ENCODE results near the gene COMT. TPM values are rescaled to one million over a fixed set of nuclear protein-coding genes. Genes with fewer than 3 reads are reported as not detected.
A peak's percentile ranks its signal among the peaks of the same experiment; 100 is the strongest.

Gene COMT
- polyA plus RNA-seq, 1 donor, result 182 TPM

GRCh38 chr22:19970479-19971275 lies 29.1 kb downstream of the COMT start:
- Histone ChIP-seq H3K4me1 (ENCODE audit: control insufficient read depth, insufficient read depth, low read length) (peaks cover 32% of the 10 kb centered on the region), H3K27me3 (ENCODE audit: control insufficient read depth, insufficient read depth, low read length) (no peaks in the 10 kb centered on the region), H3K36me3 (ENCODE audit: control insufficient read depth, insufficient read depth, low read length) (peaks cover 61% of the 10 kb centered on the region), H3K9me3 (ENCODE audit: control insufficient read depth, low read depth, low read length) (peaks cover 7% of the 10 kb centered on the region), H3K27ac (ENCODE audit: low read length) (peak overlapping the region; percentile 54), H3K4me3 (ENCODE audit: low read length) (no peak overlapping the region)
- no CpG with 5 or more reads among the region's 25 CpGs for WGBS (ENCODE audit: insufficient coverage, low lambda C conversion rate)
- peak; percentile 77 to 82 for DNase-seq

GRCh38 chr22:19971276-19972124 lies 29.9 kb downstream of the COMT start:
- Histone ChIP-seq H3K4me3 (ENCODE audit: low read length) (no peak overlapping the region), H3K27ac (ENCODE audit: low read length) (peak overlapping the region; percentile 54), H3K4me1 (ENCODE audit: control insufficient read depth, insufficient read depth, low read length) (peaks cover 27% of the 10 kb centered on the region), H3K27me3 (ENCODE audit: control insufficient read depth, insufficient read depth, low read length) (no peaks in the 10 kb centered on the region), H3K9me3 (ENCODE audit: control insufficient read depth, low read depth, low read length) (peaks cover 7% of the 10 kb centered on the region), H3K36me3 (ENCODE audit: control insufficient read depth, insufficient read depth, low read length) (peaks cover 58% of the 10 kb centered on the region)
- peak in 1 of 2 donors; percentile 74 for DNase-seq
- WGBS (ENCODE audit: insufficient coverage, low lambda C conversion rate), result no CpG with 5 or more reads among the region's 28 CpGs

GRCh38 chr22:19972251-19972650 lies 30.7 kb downstream of the COMT start:
- Histone ChIP-seq H3K36me3 (ENCODE audit: control insufficient read depth, insufficient read depth, low read length) (peaks cover 51% of the 10 kb centered on the region), H3K4me1 (ENCODE audit: control insufficient read depth, insufficient read depth, low read length) (peaks cover 27% of the 10 kb centered on the region)
- WGBS (ENCODE audit: insufficient coverage, low lambda C conversion rate), result no CpG with 5 or more reads among the region's 9 CpGs

DNA sequence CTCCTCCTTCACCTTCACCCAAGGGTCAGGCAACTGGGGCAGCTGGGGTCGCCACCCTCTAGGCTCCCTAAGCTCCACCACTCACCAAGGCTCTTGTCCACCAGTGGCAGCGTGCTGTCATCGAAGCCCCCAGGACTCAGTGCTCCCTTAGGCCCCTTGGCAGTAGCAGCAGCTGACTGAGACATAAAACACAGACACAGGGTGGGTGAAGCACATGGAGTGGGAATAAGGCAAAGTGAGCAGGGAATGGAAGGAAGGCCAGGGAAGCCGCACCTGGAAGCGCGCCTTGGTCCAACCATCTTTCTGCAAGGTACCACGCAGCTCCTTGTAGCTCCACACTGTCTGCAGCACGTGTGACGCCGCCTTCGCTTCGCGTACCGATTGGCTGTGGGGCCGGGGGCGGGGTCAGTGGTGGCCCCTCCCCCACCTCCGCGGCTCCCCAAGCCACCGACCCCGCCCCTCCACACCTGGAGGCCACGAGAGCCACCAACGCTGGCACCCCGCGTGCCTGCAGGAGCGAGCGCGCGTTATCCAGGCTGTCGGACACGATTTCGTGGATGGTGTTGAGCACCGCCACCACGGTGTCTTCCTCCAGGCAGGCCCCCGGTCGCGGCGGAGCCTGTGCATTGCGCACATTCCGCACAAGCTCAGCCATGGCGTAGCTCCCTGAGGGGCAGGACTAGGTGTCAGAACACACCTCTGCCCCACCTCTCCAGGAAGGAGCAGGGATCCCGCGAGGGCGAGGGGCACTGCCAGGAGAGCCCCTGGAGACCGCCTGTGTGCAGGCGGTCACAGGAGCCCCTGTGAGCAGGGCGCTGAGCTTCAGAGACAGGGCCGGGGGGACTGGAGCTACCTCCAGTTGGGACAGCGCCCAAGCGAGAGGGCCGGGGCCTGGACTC lies 31.3 kb downstream of the COMT start:
- no peak overlapping the region for H3K4me3 ChIP-seq (ENCODE audit: low read length)
- peaks cover 27% of the 10 kb centered on the region for H3K4me1 ChIP-seq (ENCODE audit: control insufficient read depth, insufficient read depth, low read length)
- WGBS (ENCODE audit: insufficient coverage, low lambda C conversion rate), result no CpG with 5 or more reads among the region's 50 CpGs
- H3K27me3 ChIP-seq (ENCODE audit: control insufficient read depth, insufficient read depth, low read length), result no peaks in the 10 kb centered on the region
- DNase-seq, result no peak
- peaks cover 7% of the 10 kb centered on the region for H3K9me3 ChIP-seq (ENCODE audit: control insufficient read depth, low read depth, low read length)
- H3K36me3 ChIP-seq (ENCODE audit: control insufficient read depth, insufficient read depth, low read length), result peaks cover 47% of the 10 kb centered on the region
- no peak overlapping the region for H3K27ac ChIP-seq (ENCODE audit: low read length)

More at GRCh38 chr22:19972251-19972650, 30.7 kb downstream of the COMT start:
- Histone ChIP-seq H3K27ac (ENCODE audit: low read length) (peak overlapping the region; percentile 54), H3K27me3 (ENCODE audit: control insufficient read depth, insufficient read depth, low read length) (no peaks in the 10 kb centered on the region), H3K9me3 (ENCODE audit: control insufficient read depth, low read depth, low read length) (peaks cover 7% of the 10 kb centered on the region), H3K4me3 (ENCODE audit: low read length) (no peak overlapping the region)
- no peak for DNase-seq

DNA sequence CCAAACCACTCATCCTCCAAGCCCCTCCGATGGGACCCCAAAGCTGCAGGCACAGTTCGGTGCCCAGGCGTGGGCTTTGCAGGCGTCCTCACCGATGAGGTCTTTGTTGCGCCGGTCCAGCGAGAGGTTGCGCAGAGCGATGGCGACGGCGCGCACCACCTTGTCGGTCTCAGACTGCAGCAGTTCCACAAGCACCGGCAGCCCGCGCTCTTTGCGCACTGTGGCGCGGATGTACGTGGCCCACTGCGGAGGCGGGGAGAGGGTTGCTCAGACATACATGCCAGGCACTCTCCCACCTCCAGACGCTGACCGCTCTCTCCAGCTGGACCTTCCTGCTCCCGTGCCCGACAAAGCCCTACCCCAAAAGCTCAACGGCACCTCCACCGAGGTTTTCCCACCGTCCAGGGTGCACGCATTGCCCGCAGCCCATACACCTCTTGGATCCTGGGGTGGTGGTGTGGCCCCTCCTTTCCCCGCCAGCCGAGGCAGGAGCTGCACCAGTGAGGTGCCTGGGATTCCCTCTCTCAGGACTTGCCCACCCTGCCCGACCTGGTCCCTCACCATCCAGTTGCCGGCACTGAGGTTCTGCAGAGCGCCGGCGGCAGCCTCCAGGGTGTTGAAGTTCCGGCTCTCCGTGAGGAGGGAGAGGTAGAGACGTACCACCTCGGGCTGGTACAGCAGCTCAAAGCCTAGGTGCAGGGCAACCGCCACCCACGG lies 32.1 kb downstream of the COMT start:
- WGBS (ENCODE audit: insufficient coverage, low lambda C conversion rate), result no CpG with 5 or more reads among the region's 46 CpGs
- no peak for DNase-seq
- Histone ChIP-seq H3K9me3 (ENCODE audit: control insufficient read depth, low read depth, low read length) (peaks cover 4% of the 10 kb centered on the region), H3K4me3 (ENCODE audit: low read length) (no peak overlapping the region), H3K27me3 (ENCODE audit: control insufficient read depth, insufficient read depth, low read length) (no peaks in the 10 kb centered on the region), H3K4me1 (ENCODE audit: control insufficient read depth, insufficient read depth, low read length) (peaks cover 27% of the 10 kb centered on the region), H3K36me3 (ENCODE audit: control insufficient read depth, insufficient read depth, low read length) (peaks cover 43% of the 10 kb centered on the region), H3K27ac (ENCODE audit: low read length) (no peak overlapping the region)

DNA sequence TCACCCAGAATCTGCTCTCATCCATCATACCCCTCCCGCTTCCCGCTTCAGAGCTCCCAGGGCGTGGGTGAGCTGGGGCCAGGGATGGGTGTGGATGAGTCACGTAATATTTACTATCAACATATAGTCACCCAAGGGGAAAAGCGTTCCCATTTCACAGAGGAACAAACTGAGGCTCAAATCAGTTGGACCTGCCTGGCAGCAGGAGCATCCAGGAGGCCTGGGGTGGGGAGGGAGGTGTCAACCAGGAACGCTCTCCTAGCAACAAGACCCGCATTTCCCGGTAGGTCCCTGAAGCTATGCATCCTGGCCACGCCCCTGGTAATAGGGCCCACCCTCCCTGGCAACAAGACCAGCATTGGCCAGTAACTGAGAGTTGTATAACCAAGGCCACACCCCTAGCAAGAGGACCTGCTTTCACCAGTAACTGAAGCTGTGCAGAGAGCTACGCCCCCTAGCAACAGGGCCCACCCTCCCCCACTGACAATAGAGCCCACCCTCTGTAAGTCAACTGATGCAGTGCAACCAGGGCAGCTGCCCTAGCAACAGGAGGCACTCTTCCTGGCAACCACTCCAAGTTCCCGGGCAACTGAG lies 32.8 kb downstream of the COMT start:
- Histone ChIP-seq H3K9me3 (ENCODE audit: control insufficient read depth, low read depth, low read length) (peaks cover 4% of the 10 kb centered on the region), H3K4me1 (ENCODE audit: control insufficient read depth, insufficient read depth, low read length) (peaks cover 27% of the 10 kb centered on the region), H3K4me3 (ENCODE audit: low read length) (no peak overlapping the region), H3K36me3 (ENCODE audit: control insufficient read depth, insufficient read depth, low read length) (peaks cover 43% of the 10 kb centered on the region), H3K27ac (ENCODE audit: low read length) (no peak overlapping the region), H3K27me3 (ENCODE audit: control insufficient read depth, insufficient read depth, low read length) (no peaks in the 10 kb centered on the region)
- WGBS (ENCODE audit: insufficient coverage, low lambda C conversion rate), result no CpG with 5 or more reads among the region's 11 CpGs
- DNase-seq, result peak; percentile 64 to 71

DNA sequence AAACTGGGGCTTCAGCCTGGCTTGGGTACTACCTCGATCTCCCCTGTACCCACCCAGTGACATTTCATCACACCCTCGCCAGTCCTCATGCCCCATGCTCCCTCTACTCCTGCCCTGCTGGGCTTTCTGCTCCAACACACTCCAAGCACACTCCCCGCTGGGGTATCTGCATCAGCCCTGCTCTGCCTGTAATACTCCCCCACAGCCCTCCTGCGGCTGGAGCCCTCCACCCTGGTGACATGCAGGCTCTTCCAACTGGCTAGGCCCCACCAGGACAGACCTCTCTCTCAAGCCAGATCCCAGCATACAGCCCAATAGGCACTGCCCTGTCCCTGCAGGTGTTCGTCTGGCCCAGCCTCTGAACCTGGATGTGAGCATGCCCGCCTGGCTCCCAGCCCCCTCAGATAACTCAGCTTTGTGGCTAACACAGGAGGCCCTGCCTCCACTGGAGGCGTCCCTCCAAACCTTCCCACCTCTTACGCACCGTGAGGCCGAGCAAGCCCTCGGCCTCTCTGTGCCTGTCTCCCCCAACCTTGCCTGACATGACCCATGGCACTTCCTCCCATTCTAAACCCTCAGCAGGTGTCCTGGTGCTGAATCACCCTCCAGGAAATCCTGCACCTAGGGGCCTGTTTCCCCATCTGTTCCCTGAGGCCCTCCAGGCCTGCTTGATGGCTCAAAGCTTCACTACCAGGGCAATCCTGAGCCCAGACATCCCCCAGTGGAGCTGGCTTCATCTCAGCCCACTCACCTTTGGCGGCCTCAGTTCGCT lies 33.5 kb downstream of the COMT start:
- no peaks in the 10 kb centered on the region for H3K27me3 ChIP-seq (ENCODE audit: control insufficient read depth, insufficient read depth, low read length)
- H3K9me3 ChIP-seq (ENCODE audit: control insufficient read depth, low read depth, low read length), result peaks cover 4% of the 10 kb centered on the region
- H3K36me3 ChIP-seq (ENCODE audit: control insufficient read depth, insufficient read depth, low read length), result peaks cover 40% of the 10 kb centered on the region
- DNase-seq, result no peak
- H3K4me3 ChIP-seq (ENCODE audit: low read length), result no peak overlapping the region
- no CpG with 5 or more reads among the region's 13 CpGs for WGBS (ENCODE audit: insufficient coverage, low lambda C conversion rate)
- H3K27ac ChIP-seq (ENCODE audit: low read length), result no peak overlapping the region
- peaks cover 25% of the 10 kb centered on the region for H3K4me1 ChIP-seq (ENCODE audit: control insufficient read depth, insufficient read depth, low read length)

DNA sequence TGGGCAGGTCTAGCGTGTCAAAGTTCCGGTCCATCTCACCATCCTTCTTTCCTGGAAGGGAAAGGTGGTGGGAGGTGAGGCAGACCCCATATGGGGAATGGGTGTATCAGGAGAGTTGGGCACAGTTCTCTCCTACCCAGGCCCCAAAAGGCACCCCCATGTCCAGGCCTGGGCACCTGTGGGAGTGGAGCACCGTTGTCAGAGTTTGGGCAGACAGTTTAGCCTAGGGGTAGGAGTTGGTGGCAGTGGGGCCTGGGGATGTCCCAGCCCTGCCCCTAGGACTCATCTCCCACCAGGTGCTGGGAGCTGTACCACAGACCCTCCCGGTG lies 34.1 kb downstream of the COMT start:
- DNase-seq, result no peak
- peaks cover 21% of the 10 kb centered on the region for H3K4me1 ChIP-seq (ENCODE audit: control insufficient read depth, insufficient read depth, low read length)
- peaks cover 41% of the 10 kb centered on the region for H3K36me3 ChIP-seq (ENCODE audit: control insufficient read depth, insufficient read depth, low read length)
- no peaks in the 10 kb centered on the region for H3K27me3 ChIP-seq (ENCODE audit: control insufficient read depth, insufficient read depth, low read length)
- H3K9me3 ChIP-seq (ENCODE audit: control insufficient read depth, low read depth, low read length), result peaks cover 4% of the 10 kb centered on the region
- WGBS (ENCODE audit: insufficient coverage, low lambda C conversion rate), result no CpG with 5 or more reads among the region's 4 CpGs
- H3K4me3 ChIP-seq (ENCODE audit: low read length), result no peak overlapping the region
- H3K27ac ChIP-seq (ENCODE audit: low read length), result no peak overlapping the region

- no CpG with 5 or more reads among the region's 3 CpGs for WGBS (ENCODE audit: insufficient coverage, low lambda C conversion rate)
- peaks cover 4% of the 10 kb centered on the region for H3K9me3 ChIP-seq (ENCODE audit: control insufficient read depth, low read depth, low read length)
- no peak overlapping the region for H3K4me3 ChIP-seq (ENCODE audit: low read length)
- H3K4me1 ChIP-seq (ENCODE audit: control insufficient read depth, insufficient read depth, low read length), result peaks cover 11% of the 10 kb centered on the region
- H3K36me3 ChIP-seq (ENCODE audit: control insufficient read depth, insufficient read depth, low read length), result peaks cover 43% of the 10 kb centered on the region
- no peak overlapping the region for H3K27ac ChIP-seq (ENCODE audit: low read length)
- DNase-seq, result no peak
- no peaks in the 10 kb centered on the region for H3K27me3 ChIP-seq (ENCODE audit: control insufficient read depth, insufficient read depth, low read length)
Measured at GRCh38 chr22:19976671-19977070, 35.1 kb downstream of the COMT start.
